GM08714 (cell line): ENCODE results near the gene LCN9.

Source experiments
- H3K4me3 ChIP-seq: fragments of 200-500 bp; sonication (Bioruptor generic); 2 replicates; pipeline ENCODE4 v1.5.1; 2014; ENCODE audit warnings: mild to moderate bottlenecking, low read length, inconsistent platforms
- ZNF274 ChIP-seq: IDR thresholded peaks from 2 replicates; pipeline ENCODE4 v1.6.1; 2012; ENCODE audit warnings: mild to moderate bottlenecking, low read depth, low read length

LCN9 gene

DNA sequence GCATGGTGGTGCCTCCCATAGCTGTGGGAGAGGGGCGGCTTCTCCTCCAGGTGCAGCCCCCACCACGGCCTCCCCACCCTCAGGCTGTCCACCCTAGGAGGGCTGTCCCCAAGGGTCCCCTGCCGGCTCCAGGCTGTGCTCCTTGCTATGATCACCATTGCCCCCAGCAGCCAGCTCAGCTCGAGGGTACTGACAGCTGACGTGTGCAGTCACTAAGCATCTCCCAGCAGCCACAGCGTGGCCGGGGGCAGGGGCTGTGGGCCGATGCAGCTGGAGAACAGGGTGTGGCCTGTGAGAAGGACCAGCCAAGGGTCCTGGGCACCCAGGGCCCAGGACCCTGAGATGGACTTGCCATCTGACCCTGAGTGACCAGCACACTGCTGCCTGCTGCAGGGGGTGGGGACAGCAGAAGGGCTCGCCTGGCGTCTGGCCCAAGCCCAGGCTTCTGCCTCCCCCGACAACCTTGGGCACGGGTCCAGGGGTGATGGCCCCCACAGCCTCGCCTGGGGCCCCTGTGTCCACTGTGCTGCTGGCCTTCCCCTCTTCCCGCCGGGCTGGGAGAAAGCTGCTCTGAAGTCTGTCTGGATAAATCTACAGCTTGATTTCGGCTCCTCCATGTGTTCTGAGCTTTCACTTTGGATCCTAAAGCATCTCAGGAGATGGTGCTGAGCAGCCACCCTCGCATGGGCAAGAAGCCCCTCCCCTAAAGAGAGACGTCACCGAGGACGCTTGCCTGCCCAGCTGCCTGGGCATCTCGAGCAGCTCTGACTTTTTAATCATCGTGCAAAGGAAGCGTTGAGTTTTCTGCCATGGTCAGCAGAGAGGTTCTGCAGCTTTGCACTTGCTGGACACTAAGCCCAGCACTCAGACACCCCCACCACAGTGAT, 44.4 kb downstream of the LCN9 start:
- no peak overlapping the region for H3K4me3 ChIP-seq
- TF ChIP-seq ZNF274, result no peak

DNA sequence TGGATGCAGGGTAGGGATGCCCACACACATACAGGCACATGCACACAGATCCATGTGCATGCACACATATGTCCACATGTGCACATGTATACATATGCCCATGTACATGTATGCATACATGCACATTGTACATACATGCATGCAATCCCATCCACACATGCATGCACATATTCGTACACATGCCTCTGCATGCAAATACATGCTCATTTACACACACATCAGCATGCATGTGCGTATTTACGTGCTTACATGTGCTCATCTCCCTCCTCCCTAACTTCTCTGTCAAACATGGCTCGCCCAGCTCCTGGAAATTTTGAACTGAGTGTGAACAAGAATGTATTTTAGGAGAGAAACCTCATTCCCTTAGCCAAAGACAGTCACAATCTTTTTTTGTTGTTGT, 45.1 kb downstream of the LCN9 start:
- TF ChIP-seq ZNF274, result no peak
- H3K4me3 ChIP-seq, result no peak overlapping the region

GRCh38 chr9:135711391-135711790, 48.3 kb downstream of the LCN9 start:
- TF ChIP-seq ZNF274, result no peak
- H3K4me3 ChIP-seq, result no peak overlapping the region

- H3K4me3 ChIP-seq, result no peak overlapping the region
- TF ChIP-seq ZNF274, result no peak
Measured at GRCh38 chr9:135711881-135712280, 48.8 kb downstream of the LCN9 start.

DNA sequence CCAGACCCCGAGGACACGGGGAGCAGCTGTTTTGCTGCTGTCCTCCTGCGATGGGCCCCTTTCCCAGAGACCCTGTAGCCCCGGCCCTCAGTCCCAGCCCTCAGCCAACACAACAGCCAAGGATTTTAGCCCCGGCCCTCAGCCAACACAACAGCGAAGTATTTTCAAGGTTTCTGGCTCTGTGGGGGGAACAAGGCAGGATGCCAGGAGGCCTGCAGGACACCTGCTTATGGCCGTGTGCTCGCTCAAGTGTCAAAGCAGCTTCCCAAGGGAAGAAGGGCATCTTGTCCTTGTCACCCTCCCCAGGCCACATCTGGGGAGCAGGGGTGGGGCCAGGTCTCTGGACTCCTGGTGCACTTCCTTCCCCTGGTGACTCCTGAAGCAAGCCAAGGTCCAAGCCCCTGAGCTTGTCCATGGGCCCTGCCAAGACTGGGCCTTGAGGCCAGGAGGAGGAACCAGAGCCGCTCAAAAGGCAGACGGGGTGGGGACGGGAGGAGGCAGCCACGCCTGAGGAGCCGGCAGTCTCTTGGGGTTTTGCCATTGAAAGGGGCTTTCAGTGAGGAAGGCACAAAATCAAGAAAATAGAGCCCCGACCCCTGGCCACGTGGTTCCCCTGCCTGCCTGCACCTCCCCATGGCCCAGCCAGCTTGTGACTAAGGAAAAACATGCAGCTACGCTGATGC, 49.6 kb downstream of the LCN9 start:
- no peak overlapping the region for H3K4me3 ChIP-seq
- no peak for TF ChIP-seq ZNF274

DNA sequence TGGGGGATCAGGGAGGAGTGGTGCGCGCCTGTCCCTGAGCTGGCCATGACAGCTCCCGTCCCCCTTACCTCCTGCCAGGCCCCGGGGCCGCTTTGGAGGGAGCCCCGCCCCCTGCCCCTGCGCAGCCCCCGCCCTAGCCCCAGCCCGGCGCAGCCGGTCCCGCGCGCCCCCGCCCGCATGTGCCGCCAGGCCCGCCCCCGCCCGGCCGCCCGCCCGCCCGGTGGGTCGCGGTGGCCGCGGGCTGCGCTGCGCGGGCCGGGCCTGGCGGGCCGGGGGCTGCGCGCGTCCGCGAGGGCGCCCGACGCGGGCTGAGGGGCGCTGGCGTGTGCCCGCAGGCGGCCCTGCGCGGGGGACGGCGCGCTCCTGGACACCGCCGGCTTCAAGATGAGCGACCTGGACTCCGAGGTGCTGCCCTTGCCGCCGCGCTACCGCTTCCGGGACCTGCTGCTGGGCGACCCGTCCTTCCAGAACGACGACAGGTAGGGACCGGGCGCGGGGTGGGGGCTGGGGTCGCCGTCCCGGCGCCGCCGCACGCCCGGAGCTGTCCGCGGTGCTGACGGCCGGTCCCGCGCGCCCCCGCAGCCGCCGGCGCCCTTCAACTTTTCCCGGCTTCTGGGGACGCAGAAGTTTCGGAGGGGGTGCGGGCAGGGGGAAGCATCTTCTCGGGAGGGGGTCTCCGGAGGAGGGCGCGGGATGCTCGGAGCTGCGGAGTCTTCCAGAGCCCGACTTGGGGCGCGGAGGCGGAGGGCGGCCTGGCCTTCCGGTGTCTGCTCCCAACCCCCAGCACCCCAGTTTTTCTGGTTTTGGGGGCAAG, 51.3 kb downstream of the LCN9 start:
- TF ChIP-seq ZNF274, result no peak
- no peak overlapping the region for H3K4me3 ChIP-seq

DNA sequence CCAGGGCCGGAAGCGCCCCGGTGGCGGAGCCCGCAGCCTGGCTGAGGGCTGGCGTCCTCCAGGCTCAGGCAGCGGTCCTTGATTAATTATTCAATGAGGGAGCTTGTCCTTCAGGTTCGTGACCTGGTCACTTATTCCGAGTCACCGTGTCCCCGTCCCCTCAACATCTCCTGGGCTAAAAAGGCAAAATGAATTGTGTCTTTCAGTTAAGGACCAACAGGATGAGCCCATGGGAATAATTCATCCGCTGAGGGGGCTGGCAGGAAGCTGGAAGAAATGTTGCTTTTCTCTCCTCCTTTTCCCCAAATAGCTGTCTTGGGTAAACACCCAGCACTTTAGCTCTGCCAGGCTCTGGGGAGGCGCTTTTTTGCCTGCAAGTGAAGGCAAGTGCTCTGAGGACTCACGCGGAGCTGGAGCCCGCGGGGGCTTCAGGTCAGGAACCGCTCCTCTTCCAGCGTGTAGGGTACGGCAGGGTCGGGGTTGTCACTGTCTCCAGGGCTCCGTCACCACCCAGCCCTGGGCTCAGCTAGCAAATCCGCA, 52.0 kb downstream of the LCN9 start:
- no peak overlapping the region for H3K4me3 ChIP-seq
- TF ChIP-seq ZNF274, result no peak

DNA sequence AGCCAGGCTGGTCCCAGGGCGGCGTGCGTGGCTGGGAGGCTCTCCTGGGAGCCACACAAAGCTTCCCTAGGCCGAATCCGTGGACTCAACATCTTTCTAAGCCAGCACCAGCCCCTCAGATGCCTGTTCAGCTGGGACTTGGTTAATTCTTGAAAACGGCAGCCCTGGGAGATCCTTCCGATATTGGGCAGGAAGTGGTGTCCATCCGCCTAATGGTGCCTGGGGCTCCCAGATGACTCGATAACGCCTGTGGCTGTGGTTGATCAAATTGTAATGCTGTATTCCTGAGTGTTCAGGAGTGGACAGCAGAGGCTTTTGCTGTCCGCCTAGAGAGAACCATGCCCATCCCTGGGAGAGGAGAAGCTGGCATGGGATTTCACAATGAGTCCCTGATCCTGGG, 52.9 kb downstream of the LCN9 start:
- H3K4me3 ChIP-seq, result no peak overlapping the region
- TF ChIP-seq ZNF274, result no peak
